Jurkat, Clone E6-1 (cell line): ENCODE data around the gene PDPK1.
"Not testable (repeated sequence)": the region's sequence is repeated elsewhere in the genome, so short reads cannot be mapped to it uniquely, and the experiment has no call there.

ENCODE experiments used
- DNase-seq: peaks from one replicate; pipeline ENCODE4 v3.0.0-alpha.2; 2011; ENCODE audit warnings: low read depth, low spot score
- H3K4me3 ChIP-seq: 2 replicates; pipeline ENCODE4 v1.5.1; 2011; ENCODE audit warnings: mild to moderate bottlenecking, low read length, control low read depth, moderate library complexity

Gene PDPK1

GRCh38 chr16:2632291-2632690 is 94.5 kb downstream of the PDPK1 start:
- not testable (repeated sequence) for H3K4me3 ChIP-seq, DNase-seq

GRCh38 chr16:2639071-2639721 is 101.4 kb downstream of the PDPK1 start:
- not testable (repeated sequence) for DNase-seq

GRCh38 chr16:2639722-2640072 is 101.9 kb downstream of the PDPK1 start:
- not testable (repeated sequence) for H3K4me3 ChIP-seq, DNase-seq

More at GRCh38 chr16:2639071-2639721, 101.4 kb downstream of the PDPK1 start:
- H3K4me3 ChIP-seq: not testable (repeated sequence)

GRCh38 chr16:2642561-2642960 is 104.7 kb downstream of the PDPK1 start:
- not testable (repeated sequence) for DNase-seq, H3K4me3 ChIP-seq

- H3K4me3 ChIP-seq, DNase-seq: not testable (repeated sequence)
These were observed 107.1 kb downstream of the PDPK1 start for GRCh38 chr16:2644754-2645453.

- DNase-seq, H3K4me3 ChIP-seq: not testable (repeated sequence)
These were observed 113.5 kb downstream of the PDPK1 start for GRCh38 chr16:2651268-2651871.
